ENCODE measurements around the gene UPK3BL1. TPM values are rescaled to one million over a fixed set of nuclear protein-coding genes. Genes with fewer than 3 reads are reported as not detected.
"Not testable (repeated sequence)": the region's sequence is repeated elsewhere in the genome, so short reads cannot be mapped to it uniquely, and the experiment has no call there.

The UPK3BL1 gene
- total RNA-seq, 1 donor: 3.2 TPM

- H3K4me3 ChIP-seq (ENCODE audit: low read depth, low read length); DNase-seq (ENCODE audit: low read depth): not testable (repeated sequence)
These were observed 7.2 kb downstream of the UPK3BL1 start for GRCh38 chr7:102635354-102635753.

- not testable (repeated sequence) for DNase-seq (ENCODE audit: low read depth)
These were observed 8.3 kb downstream of the UPK3BL1 start for GRCh38 chr7:102634299-102634698.

GRCh38 chr7:102630622-102631021, 12.0 kb downstream of the UPK3BL1 start:
- DNase-seq (ENCODE audit: low read depth); H3K4me3 ChIP-seq (ENCODE audit: low read depth, low read length): not testable (repeated sequence)

More at GRCh38 chr7:102634299-102634698, 8.3 kb downstream of the UPK3BL1 start:
- not testable (repeated sequence) for H3K4me3 ChIP-seq (ENCODE audit: low read depth, low read length)

- not testable (repeated sequence) for DNase-seq (ENCODE audit: low read depth); H3K4me3 ChIP-seq (ENCODE audit: low read depth, low read length)
These were observed 15.2 kb downstream of the UPK3BL1 start for GRCh38 chr7:102627271-102627904.

- H3K4me3 ChIP-seq (ENCODE audit: low read depth, low read length); DNase-seq (ENCODE audit: low read depth): not testable (repeated sequence)
These were observed 24.5 kb downstream of the UPK3BL1 start for GRCh38 chr7:102618122-102618521.

- not testable (repeated sequence) for DNase-seq (ENCODE audit: low read depth)
- H3K4me3 ChIP-seq (ENCODE audit: low read depth, low read length): peak within 1 kb of the TSS; percentile 61
These were observed 26.0 kb downstream of the UPK3BL1 start, which contains the start of gene RASA4 for GRCh38 chr7:102616507-102617125. TSS of gene RASA4 (minus strand) at chr7:102616756. CDS start at chr7:102616689, 67 bp downstream.

- DNase-seq (ENCODE audit: low read depth); H3K4me3 ChIP-seq (ENCODE audit: low read depth, low read length): not testable (repeated sequence)
These were observed 26.7 kb downstream of the UPK3BL1 start for GRCh38 chr7:102615930-102616329.

- H3K4me3 ChIP-seq (ENCODE audit: low read depth, low read length); DNase-seq (ENCODE audit: low read depth): not testable (repeated sequence)
These were observed 27.7 kb downstream of the UPK3BL1 start for GRCh38 chr7:102614873-102615272.

- H3K4me3 ChIP-seq (ENCODE audit: low read depth, low read length); DNase-seq (ENCODE audit: low read depth): not testable (repeated sequence)
These were observed 28.3 kb downstream of the UPK3BL1 start for GRCh38 chr7:102614346-102614697.

- DNase-seq (ENCODE audit: low read depth); H3K4me3 ChIP-seq (ENCODE audit: low read depth, low read length): not testable (repeated sequence)
These were observed 28.8 kb downstream of the UPK3BL1 start for GRCh38 chr7:102613575-102614345.

- peak; percentile 30 for DNase-seq (ENCODE audit: low read depth)
- H3K4me3 ChIP-seq (ENCODE audit: low read depth, low read length): peak overlapping the region; percentile 44
These were observed 30.8 kb downstream of the UPK3BL1 start for GRCh38 chr7:102611675-102612325.

GRCh38 chr7:102611013-102611674, 31.4 kb downstream of the UPK3BL1 start:
- DNase-seq (ENCODE audit: low read depth); H3K4me3 ChIP-seq (ENCODE audit: low read depth, low read length): not testable (repeated sequence)

- DNase-seq (ENCODE audit: low read depth); H3K4me3 ChIP-seq (ENCODE audit: low read depth, low read length): not testable (repeated sequence)
These were observed 32.1 kb downstream of the UPK3BL1 start for GRCh38 chr7:102610441-102610840.

- not testable (repeated sequence) for H3K4me3 ChIP-seq (ENCODE audit: low read depth, low read length); DNase-seq (ENCODE audit: low read depth)
These were observed 32.9 kb downstream of the UPK3BL1 start for GRCh38 chr7:102609734-102610133.

- H3K4me3 ChIP-seq (ENCODE audit: low read depth, low read length); DNase-seq (ENCODE audit: low read depth): not testable (repeated sequence)
These were observed 35.7 kb downstream of the UPK3BL1 start for GRCh38 chr7:102606848-102607247.

- DNase-seq (ENCODE audit: low read depth); H3K4me3 ChIP-seq (ENCODE audit: low read depth, low read length): not testable (repeated sequence)
These were observed 38.0 kb downstream of the UPK3BL1 start for GRCh38 chr7:102604431-102605145.

- H3K4me3 ChIP-seq (ENCODE audit: low read depth, low read length); DNase-seq (ENCODE audit: low read depth): not testable (repeated sequence)
These were observed 40.3 kb downstream of the UPK3BL1 start for GRCh38 chr7:102602317-102602716.

GRCh38 chr7:102599699-102600098, 42.9 kb downstream of the UPK3BL1 start:
- H3K4me3 ChIP-seq (ENCODE audit: low read depth, low read length); DNase-seq (ENCODE audit: low read depth): not testable (repeated sequence)
